ENCODE measurements around the gene MAST4.

Gene MAST4

GRCh38 chr5:66653325-66653724, 57.1 kb downstream of the MAST4 start:
- no peak for TF ChIP-seq CTCF (conservative IDR thresholded peaks at IDR 0.05; ENCODE audit: low read length)
- H3K4me3 ChIP-seq (ENCODE audit: low read length): no peak overlapping the region
- peak; percentile 83 for DNase-seq (ENCODE audit: low read depth)

GRCh38 chr5:66655395-66656324, 59.5 kb downstream of the MAST4 start:
- no peak for TF ChIP-seq CTCF (conservative IDR thresholded peaks at IDR 0.05; ENCODE audit: low read length)
- no peak overlapping the region for H3K4me3 ChIP-seq (ENCODE audit: low read length)
- peak; percentile 8 for DNase-seq (ENCODE audit: low read depth)

GRCh38 chr5:66658516-66658915, 62.3 kb downstream of the MAST4 start:
- no peak for TF ChIP-seq CTCF (conservative IDR thresholded peaks at IDR 0.05; ENCODE audit: low read length)
- no peak for DNase-seq (ENCODE audit: low read depth)
- H3K4me3 ChIP-seq (ENCODE audit: low read length): no peak overlapping the region

GRCh38 chr5:66659780-66660179, 63.6 kb downstream of the MAST4 start:
- H3K4me3 ChIP-seq (ENCODE audit: low read length): no peak overlapping the region
- TF ChIP-seq CTCF (conservative IDR thresholded peaks at IDR 0.05; ENCODE audit: low read length): no peak
- DNase-seq (ENCODE audit: low read depth): no peak

- TF ChIP-seq CTCF (conservative IDR thresholded peaks at IDR 0.05; ENCODE audit: low read length): no peak
- H3K4me3 ChIP-seq (ENCODE audit: low read length): no peak overlapping the region
- DNase-seq (ENCODE audit: low read depth): peak; percentile 81
Observed at GRCh38 chr5:66660396-66660795, 64.2 kb downstream of the MAST4 start.

- peak; percentile 96 for DNase-seq (ENCODE audit: low read depth)
- TF ChIP-seq CTCF (conservative IDR thresholded peaks at IDR 0.05; ENCODE audit: low read length): no peak
- H3K4me3 ChIP-seq (ENCODE audit: low read length): no peak overlapping the region
Observed at GRCh38 chr5:66661149-66661548, 65.0 kb downstream of the MAST4 start.

GRCh38 chr5:66666778-66667177, 70.6 kb downstream of the MAST4 start:
- TF ChIP-seq CTCF (conservative IDR thresholded peaks at IDR 0.05; ENCODE audit: low read length): no peak
- H3K4me3 ChIP-seq (ENCODE audit: low read length): no peak overlapping the region
- DNase-seq (ENCODE audit: low read depth): no peak
